A549 (cell line): Measurements from ENCODE around the gene INPP4B. TPM values are rescaled to one million over a fixed set of nuclear protein-coding genes. Genes with fewer than 3 reads are reported as not detected.

Experiments used
- ATAC-seq, 2 experiments: fragments of 200-7000 bp in 1 of 2; fragments of >200 bp in 1 of 2; cut with Nextera tagmentation in 1 of 2; cut with Tn5 transposase in 1 of 2; 3 replicates each; pipeline versions ENCODE4 v1.8.0 to v1.9.1; 2018 to 2020; ENCODE audit warnings: mild to moderate bottlenecking in 1 of 2, moderate library complexity in 1 of 2
- CTCF ChIA-PET: fragments of 300-600 bp; sonication (Branson Sonifier 250); formaldehyde crosslinking; extraction: SDS; loops from one replicate; lab custom pipeline; 2021; ENCODE audit warnings: antibody characterized with exemption, inconsistent platforms; lab: Yijun Ruan, JAX
- POLR2A ChIA-PET: fragments of 350-600 bp; formaldehyde crosslinking; extraction: SDS; loops from one replicate; lab custom pipeline; 2021; ENCODE audit warnings: antibody characterized with exemption, inconsistent platforms; lab: Yijun Ruan, JAX
- DNase-seq, 2 experiments: peaks; one replicate each; pipeline versions ENCODE4 v3.0.0 to v3.0.0-alpha.2; 2011 to 2016; ENCODE audit warnings: low read depth in 1 of 2, low spot score in 1 of 2
- FAIRE-seq: peaks from 2 replicates; lab custom pipeline; 2011; peaks lifted over from hg19 to GRCh38; lab: Jason Lieb, UNC
- H3K27ac ChIP-seq, 2 experiments: fragments of >200 bp; sonication (Bioruptor Twin); formaldehyde crosslinking; 3 replicates each; pipeline ENCODE4 v1.5.1; 2016 to 2017
- H3K4me1 ChIP-seq: fragments of >200 bp; sonication (Bioruptor Twin); formaldehyde crosslinking; 3 replicates; pipeline ENCODE4 v1.6.1; 2016
- H3K4me2 ChIP-seq: fragments of >200 bp; sonication (Bioruptor Twin); formaldehyde crosslinking; 3 replicates; pipeline ENCODE4 v1.6.1; 2016
- H3K4me3 ChIP-seq: fragments of >200 bp; sonication (Bioruptor Twin); formaldehyde crosslinking; 3 replicates; pipeline ENCODE4 v1.5.1; 2016
- H3K9me3 ChIP-seq: fragments of >200 bp; sonication (Bioruptor Twin); formaldehyde crosslinking; 3 replicates; pipeline ENCODE4 v1.6.1; 2016
- CBX8 ChIP-seq: fragments of 200-600 bp; sonication (generic); IDR thresholded peaks from 2 replicates; pipeline ENCODE4 v1.6.1; 2016
- ESRRA ChIP-seq: fragments of 150-350 bp; IDR thresholded peaks from 2 replicates; pipeline ENCODE4 v1.6.1; 2014; ENCODE audit warnings: mild to moderate bottlenecking, low read length, borderline replicate concordance
- FOXS1 ChIP-seq: fragments of 250-450 bp; sonication (Bioruptor Pico); IDR thresholded peaks from 2 replicates; pipeline ENCODE4 v1.5.0; 2020; ENCODE audit warnings: mild to moderate bottlenecking, moderate library complexity
- HDAC2 ChIP-seq: fragments of 200-600 bp; sonication (generic); IDR thresholded peaks from 2 replicates; pipeline ENCODE4 v1.6.1; 2016
- KDM1A ChIP-seq: fragments of 200-600 bp; sonication (generic); IDR thresholded peaks from 2 replicates; pipeline ENCODE4 v1.6.1; 2016; ENCODE audit warnings: low read depth, mild to moderate bottlenecking
- KDM5A ChIP-seq: fragments of 200-600 bp; sonication (generic); IDR thresholded peaks from 2 replicates; pipeline ENCODE4 v1.6.1; 2016; ENCODE audit warnings: antibody characterized with exemption, mild to moderate bottlenecking
- NPAS2 ChIP-seq: fragments of 250-450 bp; sonication (Bioruptor Pico); IDR thresholded peaks from 2 replicates; pipeline ENCODE4 v1.8.0; 2022; ENCODE audit warnings: mild to moderate bottlenecking, moderate library complexity, borderline replicate concordance
- PHF8 ChIP-seq: fragments of 200-600 bp; sonication (generic); IDR thresholded peaks from 2 replicates; pipeline ENCODE4 v1.6.1; 2016; ENCODE audit warnings: low read depth, mild to moderate bottlenecking, antibody characterized with exemption, moderate library complexity, borderline replicate concordance
- POLR2AphosphoS2 ChIP-seq: conservative IDR thresholded peaks from 2 replicates; pipeline ENCODE4 v1.6.1; 2012; ENCODE audit warnings: low read length, improper control_type of control experiment, inconsistent platforms
- RCOR1 ChIP-seq: fragments of 150-350 bp; IDR thresholded peaks from 2 replicates; pipeline ENCODE4 v1.6.1; 2014; ENCODE audit warnings: antibody characterized with exemption, low read length, low read depth
- RNF2 ChIP-seq: fragments of 200-600 bp; sonication (generic); IDR thresholded peaks from 2 replicates; pipeline ENCODE4 v1.6.1; 2016; ENCODE audit warnings: low read depth, mild to moderate bottlenecking, antibody characterized with exemption, moderate library complexity, borderline replicate concordance
- ZC3H11A ChIP-seq: fragments of 450-650 bp; IDR thresholded peaks from 2 replicates; pipeline ENCODE4 v1.6.1; 2014; ENCODE audit warnings: antibody characterized with exemption, mild to moderate bottlenecking
- ZFP36 ChIP-seq: fragments of 450-650 bp; IDR thresholded peaks from 2 replicates; pipeline ENCODE4 v1.6.1; 2014; ENCODE audit warnings: borderline replicate concordance; ENCODE audit not compliant: partially characterized antibody
- ZSCAN20 ChIP-seq: fragments of 250-450 bp; sonication (Bioruptor Pico); IDR thresholded peaks from 2 replicates; pipeline ENCODE4 v1.8.0; 2022; ENCODE audit warnings: mild to moderate bottlenecking, moderate library complexity
- WGBS: methylation state at CpG from one replicate; pipeline ENCODE4 v1.1.6; 2017; ENCODE audit errors: missing lambda C conversion rate; 5-methylcytosine and 5-hydroxymethylcytosine counted together
- polyA plus RNA-seq, 4 experiments: library from polyadenylated mRNA; depleted of rRNA in 3 of 4; stranded (reverse); fragments of >200 nt; fragmentation: RNase III in 1 of 4; extraction: RNeasy Plus Mini Kit Qiagen cat#74134 plus additional on column Dnase treatment in 1 of 4; gene quantifications; 2 replicates in 3 of 4; 3 replicates in 1 of 4; pipeline ENCODE4 v1.2.3, GENCODE V29; 2011 to 2017
- TF ChIP-seq, protein P1 (sequence below): fragments of 200-600 bp; sonication (generic); IDR thresholded peaks from 2 replicates; pipeline ENCODE4 v1.6.1; 2016; ENCODE audit warnings: antibody characterized with exemption, mild to moderate bottlenecking, moderate library complexity
- TF ChIP-seq, protein P2 (sequence below): fragments of >200 bp; sonication (Bioruptor Twin); formaldehyde crosslinking; IDR thresholded peaks from 3 replicates; pipeline ENCODE4 v1.5.1; 2016
- TF ChIP-seq, protein P3 (sequence below): IDR thresholded peaks from 2 replicates; pipeline ENCODE4 v1.6.1; 2012
- TF ChIP-seq, protein P4 (sequence below): IDR thresholded peaks from 2 replicates; pipeline ENCODE4 v1.6.1; 2012

The INPP4B gene
- polyA plus RNA-seq, 2 of the 4 experiments (the other 2 are of a cell fraction): 7.2 to 14.9 TPM

DNA sequence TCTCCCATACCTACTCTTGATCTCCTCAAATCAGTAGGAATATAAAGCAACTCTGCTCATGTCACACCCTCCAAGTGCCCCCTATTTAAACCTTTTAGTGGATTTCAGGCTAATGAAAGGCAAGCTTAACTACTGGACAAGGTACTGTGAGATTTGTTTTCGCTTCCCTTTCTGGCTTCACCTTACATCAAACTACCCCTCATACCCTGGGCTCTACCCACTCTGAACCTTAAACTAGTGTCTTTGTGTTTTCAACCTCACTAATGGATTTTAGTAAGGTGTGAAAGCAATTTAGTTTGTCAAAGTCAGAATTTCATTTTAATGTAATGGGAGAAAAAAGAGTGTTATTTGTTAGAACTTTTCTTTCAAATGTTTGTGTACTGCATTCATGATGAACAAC is 291.7 kb downstream of the INPP4B start (continued):
- TF ChIP-seq, protein P1, sequence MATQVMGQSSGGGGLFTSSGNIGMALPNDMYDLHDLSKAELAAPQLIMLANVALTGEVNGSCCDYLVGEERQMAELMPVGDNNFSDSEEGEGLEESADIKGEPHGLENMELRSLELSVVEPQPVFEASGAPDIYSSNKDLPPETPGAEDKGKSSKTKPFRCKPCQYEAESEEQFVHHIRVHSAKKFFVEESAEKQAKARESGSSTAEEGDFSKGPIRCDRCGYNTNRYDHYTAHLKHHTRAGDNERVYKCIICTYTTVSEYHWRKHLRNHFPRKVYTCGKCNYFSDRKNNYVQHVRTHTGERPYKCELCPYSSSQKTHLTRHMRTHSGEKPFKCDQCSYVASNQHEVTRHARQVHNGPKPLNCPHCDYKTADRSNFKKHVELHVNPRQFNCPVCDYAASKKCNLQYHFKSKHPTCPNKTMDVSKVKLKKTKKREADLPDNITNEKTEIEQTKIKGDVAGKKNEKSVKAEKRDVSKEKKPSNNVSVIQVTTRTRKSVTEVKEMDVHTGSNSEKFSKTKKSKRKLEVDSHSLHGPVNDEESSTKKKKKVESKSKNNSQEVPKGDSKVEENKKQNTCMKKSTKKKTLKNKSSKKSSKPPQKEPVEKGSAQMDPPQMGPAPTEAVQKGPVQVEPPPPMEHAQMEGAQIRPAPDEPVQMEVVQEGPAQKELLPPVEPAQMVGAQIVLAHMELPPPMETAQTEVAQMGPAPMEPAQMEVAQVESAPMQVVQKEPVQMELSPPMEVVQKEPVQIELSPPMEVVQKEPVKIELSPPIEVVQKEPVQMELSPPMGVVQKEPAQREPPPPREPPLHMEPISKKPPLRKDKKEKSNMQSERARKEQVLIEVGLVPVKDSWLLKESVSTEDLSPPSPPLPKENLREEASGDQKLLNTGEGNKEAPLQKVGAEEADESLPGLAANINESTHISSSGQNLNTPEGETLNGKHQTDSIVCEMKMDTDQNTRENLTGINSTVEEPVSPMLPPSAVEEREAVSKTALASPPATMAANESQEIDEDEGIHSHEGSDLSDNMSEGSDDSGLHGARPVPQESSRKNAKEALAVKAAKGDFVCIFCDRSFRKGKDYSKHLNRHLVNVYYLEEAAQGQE: no peak
- TF ChIP-seq ZSCAN20 (CRISPR knock-in tag) (no peak), ESRRA (no peak)
- TF ChIP-seq, protein P2, sequence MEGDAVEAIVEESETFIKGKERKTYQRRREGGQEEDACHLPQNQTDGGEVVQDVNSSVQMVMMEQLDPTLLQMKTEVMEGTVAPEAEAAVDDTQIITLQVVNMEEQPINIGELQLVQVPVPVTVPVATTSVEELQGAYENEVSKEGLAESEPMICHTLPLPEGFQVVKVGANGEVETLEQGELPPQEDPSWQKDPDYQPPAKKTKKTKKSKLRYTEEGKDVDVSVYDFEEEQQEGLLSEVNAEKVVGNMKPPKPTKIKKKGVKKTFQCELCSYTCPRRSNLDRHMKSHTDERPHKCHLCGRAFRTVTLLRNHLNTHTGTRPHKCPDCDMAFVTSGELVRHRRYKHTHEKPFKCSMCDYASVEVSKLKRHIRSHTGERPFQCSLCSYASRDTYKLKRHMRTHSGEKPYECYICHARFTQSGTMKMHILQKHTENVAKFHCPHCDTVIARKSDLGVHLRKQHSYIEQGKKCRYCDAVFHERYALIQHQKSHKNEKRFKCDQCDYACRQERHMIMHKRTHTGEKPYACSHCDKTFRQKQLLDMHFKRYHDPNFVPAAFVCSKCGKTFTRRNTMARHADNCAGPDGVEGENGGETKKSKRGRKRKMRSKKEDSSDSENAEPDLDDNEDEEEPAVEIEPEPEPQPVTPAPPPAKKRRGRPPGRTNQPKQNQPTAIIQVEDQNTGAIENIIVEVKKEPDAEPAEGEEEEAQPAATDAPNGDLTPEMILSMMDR: no peak

DNA sequence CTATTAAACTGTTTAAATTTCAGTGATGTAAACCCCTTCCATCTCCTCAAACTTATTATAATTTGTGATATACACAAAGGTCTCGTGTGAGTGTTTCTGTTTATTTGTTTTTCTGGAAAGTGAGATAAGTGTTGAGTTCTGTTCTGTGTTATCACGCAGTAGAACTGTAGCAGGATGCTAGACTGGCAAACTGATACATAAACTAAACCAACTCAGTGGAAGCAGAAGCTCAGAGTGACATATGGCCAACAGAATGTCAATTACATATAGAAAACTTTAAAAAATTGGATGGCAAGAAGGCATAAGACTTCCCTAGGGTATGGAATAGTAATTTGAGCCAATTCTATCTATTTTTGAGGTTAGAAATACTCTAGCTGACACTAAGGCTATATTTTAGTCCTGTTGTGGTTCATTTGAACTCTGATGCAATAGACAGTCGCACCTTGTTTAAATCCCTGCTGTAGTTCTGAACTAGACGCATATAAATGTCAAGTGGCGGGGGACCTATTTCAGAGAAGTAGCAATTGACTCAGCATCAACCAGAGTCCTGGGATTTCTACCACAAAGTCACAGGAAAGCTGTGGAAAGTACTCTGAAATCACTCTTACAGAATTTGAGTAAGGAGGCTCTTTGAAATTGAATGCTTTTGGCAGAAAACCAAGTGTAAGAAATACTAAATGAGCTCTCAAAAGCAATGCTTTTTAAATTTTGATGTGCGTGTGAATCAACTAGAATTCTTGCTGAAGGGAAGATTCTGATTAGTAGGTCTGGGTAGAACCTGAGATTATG is 294.4 kb downstream of the INPP4B start:
- Histone ChIP-seq H3K4me2 (no peak overlapping the region), H3K4me1 (peaks cover 39% of the 10 kb centered on the region), H3K4me3 (no peak overlapping the region)
- ATAC-seq: no peak
- 86% methylated on average over 6 of the region's 6 CpGs for WGBS
- no peak for FAIRE-seq
- DNase-seq: no peak
- CTCF ChIA-PET: no interaction called here
- TF ChIP-seq RNF2: no peak
- no peak for TF ChIP-seq RCOR1
- TF ChIP-seq PHF8: no peak
- TF ChIP-seq, protein P3, sequence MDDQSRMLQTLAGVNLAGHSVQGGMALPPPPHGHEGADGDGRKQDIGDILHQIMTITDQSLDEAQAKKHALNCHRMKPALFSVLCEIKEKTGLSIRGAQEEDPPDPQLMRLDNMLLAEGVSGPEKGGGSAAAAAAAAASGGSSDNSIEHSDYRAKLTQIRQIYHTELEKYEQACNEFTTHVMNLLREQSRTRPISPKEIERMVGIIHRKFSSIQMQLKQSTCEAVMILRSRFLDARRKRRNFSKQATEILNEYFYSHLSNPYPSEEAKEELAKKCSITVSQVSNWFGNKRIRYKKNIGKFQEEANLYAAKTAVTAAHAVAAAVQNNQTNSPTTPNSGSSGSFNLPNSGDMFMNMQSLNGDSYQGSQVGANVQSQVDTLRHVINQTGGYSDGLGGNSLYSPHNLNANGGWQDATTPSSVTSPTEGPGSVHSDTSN: no peak
- TF ChIP-seq ZC3H11A: no peak
- no peak for TF ChIP-seq KDM5A
- no peak for TF ChIP-seq POLR2AphosphoS2
- TF ChIP-seq KDM1A: no peak
- no peak for TF ChIP-seq ZFP36
- TF ChIP-seq CBX8: no peak
- no peak for TF ChIP-seq FOXS1 (CRISPR knock-in tag)
- TF ChIP-seq NPAS2 (CRISPR knock-in tag): no peak
- TF ChIP-seq, protein P4, sequence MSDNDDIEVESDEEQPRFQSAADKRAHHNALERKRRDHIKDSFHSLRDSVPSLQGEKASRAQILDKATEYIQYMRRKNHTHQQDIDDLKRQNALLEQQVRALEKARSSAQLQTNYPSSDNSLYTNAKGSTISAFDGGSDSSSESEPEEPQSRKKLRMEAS: no peak
- no peak for TF ChIP-seq HDAC2
- TF ChIP-seq, protein P1: no peak
- TF ChIP-seq, all 56 proteins: peak for 0
- Histone ChIP-seq H3K27ac (peak overlapping the region; percentile 81 to 86; a peak in 5 of 6 replicates), H3K9me3 (no peaks in the 10 kb centered on the region)
- POLR2A ChIA-PET: no interaction called here
